HG03045 (cell line): ENCODE measurements around the gene C16orf95.

Experiments
- ATAC-seq: cut with Tn5 transposase; IDR thresholded peaks from one replicate; pipeline ENCODE4 v1.9.1; 2021; ENCODE audit warnings: mild to moderate bottlenecking, moderate library complexity; ENCODE audit not compliant: unreplicated experiment

C16orf95 gene

DNA sequence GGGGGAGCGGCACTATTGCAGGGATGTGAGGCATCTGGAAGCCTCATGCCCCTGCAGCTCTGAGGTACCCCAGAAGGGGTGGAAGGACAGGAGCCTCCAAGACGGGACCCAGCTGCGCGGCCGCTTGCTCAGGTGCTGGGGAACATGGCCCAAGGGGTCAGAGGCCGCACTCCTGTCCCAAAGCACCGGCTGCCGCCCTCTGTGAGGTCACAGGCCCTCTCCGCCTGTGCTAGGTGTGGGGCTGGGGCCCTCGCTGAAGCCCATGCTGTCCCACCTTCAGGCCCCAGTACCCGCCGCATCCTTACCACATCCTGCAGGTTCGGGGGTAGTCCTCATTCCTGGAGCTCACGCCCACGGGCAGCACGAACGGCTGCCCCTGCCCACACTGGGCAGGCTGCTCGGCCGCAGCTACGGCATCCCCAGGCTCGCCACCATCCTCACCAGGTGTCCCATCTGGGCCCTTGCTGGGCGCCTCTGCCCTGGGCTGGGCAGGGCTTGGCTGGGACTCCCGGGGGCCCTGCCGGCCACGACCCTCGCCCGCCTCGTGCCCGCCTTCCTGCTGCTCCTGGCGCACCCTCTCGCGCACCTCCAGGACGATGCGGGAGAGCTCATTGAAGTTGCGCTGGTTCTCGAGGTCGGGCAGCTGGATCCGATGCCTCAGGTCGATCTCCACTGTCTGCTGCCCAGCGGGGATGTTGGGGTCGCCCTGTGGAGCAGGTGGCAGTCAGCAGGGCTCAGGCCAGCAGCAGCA lies 16.6 kb upstream of the C16orf95 start:
- no peak for ATAC-seq

DNA sequence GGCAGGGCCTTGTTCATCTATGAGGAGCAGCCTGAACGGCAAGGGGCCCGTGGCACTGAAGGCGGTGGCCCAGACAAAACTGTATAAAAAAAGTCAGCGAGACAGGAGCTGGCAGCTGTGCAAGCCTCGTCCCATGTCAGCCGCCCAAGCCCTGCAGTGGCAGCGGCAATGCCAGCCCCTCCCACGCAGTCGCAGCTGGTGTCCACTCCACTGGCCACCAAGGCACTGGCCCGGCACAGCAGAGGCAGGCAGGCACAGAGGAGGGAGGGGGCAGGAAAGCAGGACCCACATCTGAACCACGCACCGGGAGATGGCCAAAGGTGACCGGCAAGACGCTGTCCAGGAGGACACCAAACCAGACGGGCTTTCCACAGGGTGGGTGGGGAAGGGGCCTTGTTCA lies 15.9 kb upstream of the C16orf95 start:
- ATAC-seq: no peak

DNA sequence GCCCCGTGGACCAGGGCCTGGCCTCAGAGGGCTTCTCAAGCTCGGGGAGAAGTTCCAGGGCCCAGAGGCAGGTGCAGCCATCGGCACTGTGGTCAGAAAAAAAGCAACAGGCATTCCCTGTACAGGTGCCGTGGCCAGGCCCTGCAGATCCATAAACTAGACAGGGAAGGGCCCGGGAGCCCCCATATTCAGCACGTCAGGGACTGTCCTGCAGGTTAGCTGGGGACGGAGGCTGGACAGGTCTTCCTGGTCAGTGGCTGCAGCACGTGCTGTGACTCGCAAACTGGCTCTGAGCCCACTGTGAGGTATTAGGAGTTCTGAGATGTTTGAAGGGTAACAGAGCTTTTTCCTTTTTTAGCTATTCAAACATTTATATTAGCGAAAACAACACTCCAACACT lies 15.0 kb upstream of the C16orf95 start:
- ATAC-seq: no peak

DNA sequence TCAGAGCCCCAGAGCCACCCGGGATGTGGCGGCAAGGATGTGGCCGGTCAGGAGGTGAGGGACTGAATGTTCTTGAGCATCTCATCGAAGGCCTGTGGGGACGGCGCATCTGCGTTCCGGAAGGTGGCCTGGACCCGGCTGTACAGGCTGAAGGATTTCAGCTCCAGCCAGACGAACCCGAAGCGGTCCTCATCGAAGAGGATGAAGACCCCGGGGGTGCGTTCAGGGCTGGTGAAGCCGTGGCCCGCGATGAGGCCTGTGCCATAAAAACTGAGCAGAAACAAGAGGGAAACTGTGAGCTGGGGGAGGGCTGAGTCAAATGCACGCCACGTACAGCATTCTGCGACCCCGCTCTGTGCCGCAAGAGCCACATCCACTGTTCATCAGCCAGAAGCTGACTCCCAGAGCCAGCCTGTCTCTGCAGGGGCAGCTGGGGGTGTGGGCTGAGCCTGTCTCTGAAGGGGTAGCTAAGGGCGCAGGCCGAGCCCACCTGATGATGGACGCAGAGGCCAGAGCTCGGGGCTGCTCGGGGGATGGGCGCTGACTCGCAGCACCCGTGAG lies 14.1 kb upstream of the C16orf95 start:
- ATAC-seq: no peak

DNA sequence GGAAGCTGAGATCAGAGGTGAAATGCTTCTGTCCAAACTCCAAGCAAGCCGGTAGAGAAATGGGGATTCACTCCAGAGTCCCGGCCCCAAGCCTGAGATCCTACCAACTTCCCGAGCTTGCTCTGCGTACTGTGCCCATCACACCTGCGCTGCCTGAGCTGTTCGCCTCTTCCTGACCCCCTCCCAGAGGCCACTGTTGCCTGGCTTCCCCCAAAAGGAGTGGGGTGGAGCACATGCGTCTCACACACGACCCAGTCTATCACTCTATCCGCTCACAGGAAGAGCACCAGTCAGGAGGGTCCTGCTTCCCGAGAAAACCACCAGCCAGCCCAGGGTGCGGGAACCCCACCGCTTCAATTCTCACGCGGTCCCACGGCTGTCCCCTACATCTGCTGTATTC lies 13.5 kb upstream of the C16orf95 start:
- no peak for ATAC-seq

DNA sequence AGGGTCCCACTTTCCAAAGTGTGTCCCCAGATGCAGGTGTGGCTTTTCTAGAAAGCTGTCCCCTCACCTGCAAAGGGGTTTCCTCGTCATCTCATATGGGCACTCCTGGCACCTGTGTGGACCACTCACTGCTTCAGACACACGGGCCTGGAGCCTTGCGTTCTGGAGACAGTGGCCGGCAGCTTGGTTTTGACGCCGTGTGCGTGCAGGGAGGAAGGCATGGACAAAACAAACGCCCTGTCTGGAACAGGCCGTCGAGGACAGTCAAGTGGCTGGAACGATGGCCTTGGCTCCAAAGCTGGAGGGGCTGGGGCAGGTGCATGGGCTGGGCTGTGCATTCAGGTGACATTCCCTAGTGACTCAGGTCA lies 13.0 kb upstream of the C16orf95 start:
- ATAC-seq: no peak

DNA sequence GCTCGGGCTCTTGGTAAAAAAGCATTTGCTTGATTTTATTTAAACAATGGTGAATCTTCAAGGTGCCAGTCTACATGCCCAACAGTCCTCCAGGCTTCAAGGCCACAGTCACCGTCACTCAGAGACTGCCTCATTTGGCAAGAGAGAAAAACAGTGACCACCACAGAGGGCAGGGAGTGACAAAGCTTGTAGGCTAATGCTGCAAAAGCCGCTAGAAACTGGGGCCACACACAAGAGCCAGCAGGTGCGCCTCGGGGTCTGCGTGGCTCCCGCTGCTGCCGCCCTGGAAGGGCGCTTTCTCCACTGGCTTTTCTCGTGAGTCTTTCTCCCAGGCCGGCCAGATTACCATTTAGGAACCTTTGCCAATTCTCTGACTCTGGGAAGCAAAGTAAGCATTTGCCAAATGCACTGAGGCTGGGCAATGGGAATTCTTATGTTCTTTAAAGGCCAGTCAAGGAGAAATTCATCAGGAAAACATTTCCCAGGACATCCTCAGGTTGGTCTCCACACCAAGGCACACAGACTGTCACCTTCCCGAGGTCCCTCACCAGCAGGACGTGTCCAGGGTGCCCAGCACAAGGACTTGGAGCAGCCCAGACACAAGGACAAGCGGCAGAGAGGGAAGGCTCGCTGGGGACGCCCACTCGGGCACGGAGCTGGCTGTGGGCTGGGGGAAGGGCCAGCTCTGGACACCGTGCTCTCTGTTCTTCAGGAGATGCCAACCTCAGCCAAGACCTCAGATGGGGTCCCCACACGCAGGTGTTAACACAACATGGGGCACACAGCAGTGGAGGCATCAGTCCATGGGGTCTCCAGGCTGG lies 12.5 kb upstream of the C16orf95 start:
- ATAC-seq: no peak

DNA sequence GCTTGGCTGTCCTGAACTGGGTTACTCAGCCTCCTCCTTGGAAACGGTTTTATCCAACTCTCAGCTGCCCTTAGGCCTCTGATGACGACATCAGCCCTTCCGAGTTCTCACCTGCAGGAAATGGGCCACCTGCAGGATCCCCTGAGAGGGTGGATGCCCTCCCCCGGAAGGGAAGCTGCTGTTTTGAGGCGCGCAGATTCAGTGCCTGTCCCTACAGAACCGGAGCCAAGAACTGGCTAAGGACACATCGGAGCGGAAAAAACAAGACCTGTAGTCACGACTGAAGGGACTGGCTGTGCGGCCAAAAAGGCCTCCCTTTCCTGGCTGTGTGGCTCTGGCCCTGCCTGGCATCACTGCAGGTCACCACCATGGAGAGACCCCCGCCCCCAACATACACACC lies 11.7 kb upstream of the C16orf95 start:
- ATAC-seq: no peak

DNA sequence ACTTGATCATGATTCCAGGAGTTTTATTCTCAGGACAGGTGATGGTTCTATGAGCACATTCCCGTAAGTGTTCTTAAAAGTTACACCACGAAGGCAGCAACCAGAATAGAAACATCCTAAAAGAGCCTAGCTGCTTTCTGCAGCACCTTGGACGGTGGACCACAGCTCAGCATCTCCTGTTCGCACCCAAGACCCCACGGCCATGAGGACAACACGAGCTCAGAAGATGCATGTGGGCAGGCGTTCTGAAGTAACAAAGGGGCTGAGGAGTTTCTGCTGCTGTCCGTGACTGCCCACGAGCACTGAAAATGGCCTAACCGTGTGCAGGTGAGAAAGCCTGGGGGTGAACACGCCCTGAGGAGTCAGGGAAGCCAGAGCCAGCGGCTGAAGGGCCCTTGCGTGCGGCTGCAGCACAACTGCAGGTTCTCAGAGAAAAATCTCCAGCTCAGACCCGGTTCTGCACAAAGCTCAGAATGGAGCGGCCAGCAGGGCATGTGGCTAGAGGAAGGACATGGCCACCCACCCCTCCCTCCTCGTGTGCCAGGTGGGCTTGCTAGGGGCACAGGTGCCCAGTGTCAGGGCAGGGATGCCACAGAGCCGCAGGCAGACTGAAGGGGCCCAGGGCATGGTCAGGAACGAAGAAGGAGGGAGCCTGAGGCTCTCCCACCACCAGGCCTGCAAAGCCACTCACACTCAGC lies 10.8 kb upstream of the C16orf95 start:
- no peak for ATAC-seq

DNA sequence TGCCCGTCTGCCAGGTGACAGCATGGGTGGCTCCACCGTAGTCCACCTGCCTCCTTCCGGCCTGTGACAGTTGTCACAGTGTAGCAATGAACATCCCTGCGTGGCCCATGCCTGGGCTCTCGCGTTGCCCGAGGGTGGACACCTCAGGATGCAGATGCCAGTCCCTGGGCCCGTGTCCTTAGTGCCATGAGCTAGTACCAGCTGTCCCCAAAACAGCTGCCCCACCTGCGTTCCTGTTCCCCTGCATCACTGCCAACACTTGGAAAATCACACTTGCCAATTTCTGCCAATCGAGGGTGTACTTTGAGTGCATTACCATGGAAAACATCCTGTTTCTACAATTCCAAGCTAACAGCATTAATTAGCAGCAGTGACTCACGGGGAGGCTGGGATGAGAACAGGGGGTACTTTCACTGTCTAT lies 9.0 kb upstream of the C16orf95 start:
- no peak for ATAC-seq

DNA sequence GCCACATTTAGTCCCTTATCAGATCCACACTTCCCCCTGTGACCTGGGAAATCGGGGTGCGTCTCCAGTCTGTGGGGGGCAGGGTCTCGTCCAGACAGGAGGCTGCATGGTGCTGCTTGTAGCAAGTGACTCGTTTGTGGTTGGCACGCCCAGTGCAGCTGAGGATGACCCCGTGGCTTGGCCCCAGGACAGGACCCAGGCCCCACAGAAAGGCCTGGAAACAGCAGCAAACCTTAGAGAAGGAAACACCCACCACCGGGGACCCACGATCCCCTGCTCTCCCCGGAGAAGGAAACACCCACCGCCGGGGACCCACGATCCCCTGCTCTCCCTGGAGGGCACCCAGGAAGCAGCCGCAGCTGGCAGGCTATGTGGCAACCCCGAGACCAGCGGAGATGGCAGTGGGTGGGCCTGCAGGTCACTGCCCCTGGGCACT lies 8.2 kb upstream of the C16orf95 start:
- ATAC-seq: no peak

DNA sequence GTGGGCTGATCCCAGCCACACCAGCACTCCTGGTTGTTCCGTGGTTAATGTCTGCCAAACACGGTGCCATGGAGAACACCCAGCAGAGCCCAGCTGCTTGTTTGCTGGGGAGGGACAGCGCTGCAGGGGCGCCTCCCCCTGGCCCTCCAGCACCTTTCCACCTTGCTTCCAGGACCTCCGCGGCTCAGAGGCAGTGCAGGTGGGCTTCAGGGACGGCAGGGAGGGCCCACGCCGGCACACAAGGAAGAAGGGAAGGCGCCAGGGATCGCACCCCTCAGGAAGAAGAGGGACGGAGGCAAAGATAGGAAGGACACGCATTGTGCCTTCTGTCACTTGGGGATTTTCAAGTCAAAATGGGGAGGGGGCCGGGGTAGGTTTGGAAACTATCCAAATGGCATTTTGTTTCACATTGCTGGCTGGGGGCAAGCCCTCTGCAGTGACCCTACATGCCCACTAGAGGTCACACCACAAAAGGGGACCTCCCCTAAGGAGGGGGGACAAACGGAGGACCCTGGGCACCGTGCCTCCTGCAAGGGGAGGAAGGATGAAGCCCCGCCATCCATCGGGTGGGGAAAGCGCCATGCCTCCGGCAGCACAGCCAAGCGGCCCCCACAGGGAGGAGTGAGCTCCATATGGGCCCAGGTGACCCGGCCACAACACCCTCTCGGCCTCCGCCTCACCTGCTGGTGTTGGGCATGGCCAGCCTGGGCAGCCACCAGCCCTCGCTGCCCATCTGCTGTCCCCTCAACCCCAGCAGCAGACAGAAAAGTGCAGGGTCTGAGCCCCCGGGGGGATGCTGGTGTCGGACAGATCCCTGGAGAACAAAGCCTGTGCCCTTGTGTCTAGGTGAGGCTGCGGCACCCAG lies 7.5 kb upstream of the C16orf95 start:
- ATAC-seq: no peak

DNA sequence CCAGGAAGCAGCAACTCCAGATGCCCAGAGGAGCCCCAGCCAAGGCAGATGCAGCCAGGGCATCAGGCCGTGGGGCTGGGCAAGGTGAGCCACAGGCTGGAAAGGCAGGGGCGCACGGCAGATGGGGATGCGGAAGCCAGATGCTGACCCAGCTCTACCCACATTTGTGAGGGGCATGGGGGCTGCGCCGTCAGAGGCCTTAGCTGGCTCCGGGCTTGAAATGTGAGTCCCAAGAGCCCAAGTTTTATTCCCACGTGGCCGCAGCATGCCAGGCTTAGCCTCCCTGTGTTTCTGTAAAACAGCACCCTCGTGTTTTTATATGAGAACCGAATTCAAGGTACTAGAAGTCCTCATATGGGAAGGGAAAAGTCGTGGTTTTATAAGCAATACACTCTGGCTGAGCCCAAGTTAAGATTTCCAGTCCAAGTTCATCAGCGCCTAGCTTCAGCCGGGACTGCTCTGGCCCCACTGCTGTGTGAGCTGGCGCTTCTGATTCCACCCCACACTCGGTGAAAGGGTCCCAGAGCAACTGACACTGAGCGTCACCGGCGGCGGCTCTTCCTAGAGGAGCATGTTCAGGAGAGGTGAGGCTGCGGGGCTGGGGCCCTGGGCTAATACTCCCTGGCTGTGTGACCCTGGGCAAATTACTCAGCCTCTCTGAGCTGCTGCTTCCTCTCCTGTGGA lies 6.7 kb upstream of the C16orf95 start:
- no peak for ATAC-seq

DNA sequence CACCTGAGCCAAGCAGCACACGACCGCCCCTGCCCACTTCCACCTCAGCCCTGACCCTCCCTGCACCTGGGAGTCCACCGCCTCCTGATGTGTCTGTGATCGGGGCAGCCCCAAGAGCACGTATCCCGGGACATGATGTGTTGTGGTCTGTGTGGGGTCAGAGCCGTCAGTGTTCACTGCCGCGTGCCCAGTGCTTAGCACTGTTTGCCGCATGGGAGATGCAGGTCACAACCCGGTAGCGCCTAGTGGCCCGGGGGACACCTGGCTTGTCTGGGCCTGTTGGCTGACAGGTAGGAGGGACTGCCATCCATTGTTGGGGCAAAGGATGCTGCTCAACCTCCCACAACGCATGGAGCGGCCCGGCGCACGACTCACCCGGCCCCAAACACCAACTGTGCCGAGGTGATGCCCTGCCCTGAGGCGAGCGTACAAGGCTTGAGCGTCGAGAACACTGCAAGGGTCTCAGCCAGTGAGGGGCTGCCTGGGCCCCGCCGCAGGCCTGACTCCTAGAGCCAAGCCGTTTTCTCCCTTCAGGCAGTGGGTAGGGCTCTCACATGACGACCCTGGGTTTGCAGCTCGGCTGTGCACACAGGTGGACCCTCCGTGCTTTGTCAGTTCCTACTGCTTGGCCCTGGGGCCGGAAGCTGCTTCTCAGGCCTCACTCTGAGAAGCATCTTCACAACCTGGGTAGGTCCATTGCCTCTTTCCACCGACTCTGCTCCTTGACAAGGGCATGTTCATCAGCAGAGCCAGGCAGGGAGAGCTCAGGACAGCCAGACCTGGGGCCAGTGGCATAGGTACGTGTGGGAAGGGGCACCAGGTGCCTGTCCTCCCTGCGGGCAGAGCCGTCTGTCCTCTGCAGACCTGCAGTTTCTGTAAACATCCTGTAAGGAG lies 5.9 kb upstream of the C16orf95 start:
- ATAC-seq: no peak

DNA sequence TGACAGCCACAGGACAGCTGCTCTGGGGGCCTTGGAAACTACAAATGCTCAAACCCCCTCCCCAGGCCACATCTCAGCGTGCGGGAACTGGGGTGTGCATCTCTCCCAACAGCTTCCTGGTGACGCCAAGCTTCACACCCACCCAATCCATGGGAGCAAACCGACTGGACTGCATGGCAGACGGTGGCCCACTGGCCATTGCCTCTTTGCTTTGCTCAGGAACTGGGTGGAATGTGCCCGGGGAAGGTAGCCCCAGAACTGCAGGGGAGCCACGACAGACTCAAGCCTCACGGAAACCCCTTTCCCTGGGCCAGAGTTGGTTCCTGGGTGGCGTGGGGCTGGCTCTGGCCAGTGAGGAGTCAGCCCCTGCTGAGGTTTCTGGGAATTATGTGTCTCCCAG lies 5.2 kb upstream of the C16orf95 start:
- ATAC-seq: no peak

DNA sequence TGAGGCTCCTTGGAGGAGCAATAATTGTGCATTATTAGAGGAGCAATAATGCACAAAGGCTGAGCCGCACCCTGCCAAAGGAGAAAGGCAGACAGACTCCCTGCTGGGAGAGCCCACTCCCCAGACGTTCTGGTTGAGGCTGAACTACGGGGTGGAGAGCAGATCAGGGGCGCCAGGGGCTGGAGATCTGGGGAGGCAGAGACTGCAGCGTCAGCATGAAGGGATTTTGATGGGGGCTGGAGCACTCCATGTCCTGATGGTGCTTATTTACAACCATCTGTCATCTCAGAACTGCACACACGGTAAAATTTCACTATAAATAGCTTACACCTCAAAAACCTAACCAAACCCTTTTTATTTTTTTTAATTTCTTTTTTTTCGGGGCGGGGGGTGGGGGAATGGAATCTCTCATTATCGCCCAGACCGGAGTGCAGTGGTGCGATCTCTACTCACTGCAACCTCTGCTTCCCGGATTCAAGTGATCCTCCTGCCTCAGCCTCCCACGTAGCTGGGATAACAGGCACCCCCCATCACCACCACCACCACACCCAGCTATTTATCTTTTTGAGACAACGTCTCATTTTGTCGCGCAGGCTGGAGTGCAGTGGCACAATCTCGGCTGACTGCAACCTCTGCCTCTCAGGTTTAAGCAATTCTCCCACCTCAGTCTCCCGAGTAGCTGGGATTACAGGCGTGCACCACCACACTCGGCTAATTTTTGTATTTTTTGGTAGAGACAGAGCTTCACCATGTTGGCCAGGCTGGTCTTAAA lies 4.3 kb upstream of the C16orf95 start:
- ATAC-seq: no peak

DNA sequence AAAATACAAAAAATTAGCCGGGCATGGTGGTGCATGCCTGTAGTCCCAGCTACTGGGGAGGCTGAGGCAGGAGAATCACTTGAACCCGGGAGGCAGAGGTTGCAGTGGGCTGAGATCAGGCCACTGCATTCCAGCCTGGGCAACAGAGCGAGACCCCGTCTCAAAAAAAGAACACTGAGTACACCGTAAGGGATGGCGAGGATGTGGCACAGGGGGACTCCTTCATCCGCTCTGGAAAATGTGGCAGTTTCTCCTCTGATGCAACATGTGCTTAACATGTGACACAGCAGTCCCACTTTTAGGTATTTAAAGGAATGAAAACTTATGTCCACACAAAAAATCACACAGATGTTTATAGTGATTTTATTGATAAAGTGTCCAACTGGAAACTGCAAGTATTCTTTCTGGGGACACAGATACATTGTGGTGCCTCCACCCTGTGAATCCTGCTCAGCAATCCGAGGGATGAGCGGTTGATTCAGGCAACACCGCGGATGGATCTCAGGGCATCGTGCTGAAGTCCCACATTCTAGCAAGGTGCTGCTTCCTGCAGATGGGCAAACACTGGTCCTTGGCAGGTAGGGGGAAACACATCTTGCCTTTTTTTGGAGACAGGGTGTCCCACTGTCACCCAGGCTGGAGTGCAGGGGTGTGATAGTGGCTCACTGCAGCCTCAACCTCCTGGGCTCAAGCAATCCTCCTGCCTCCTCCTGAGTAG lies 3.5 kb upstream of the C16orf95 start:
- no peak for ATAC-seq
